GM15510 (cell line): ENCODE data around the gene HOXA10.

Experiments
- POLR2A ChIP-seq: IDR thresholded peaks from 3 replicates; pipeline ENCODE4 v1.6.1; 2011; ENCODE audit warnings: borderline replicate concordance; ENCODE audit not compliant: insufficient read length; ENCODE audit errors: extremely low read depth

HOXA10 gene

GRCh38 chr7:27208998-27209397, 34.9 kb upstream of the HOXA10 start:
- no peak for TF ChIP-seq POLR2A

- TF ChIP-seq POLR2A: no peak
Measured at GRCh38 chr7:27207348-27207985, 33.3 kb upstream of the HOXA10 start.

- no peak for TF ChIP-seq POLR2A
Measured at GRCh38 chr7:27205325-27206280, 31.5 kb upstream of the HOXA10 start.

GRCh38 chr7:27204851-27205322, 30.8 kb upstream of the HOXA10 start:
- no peak for TF ChIP-seq POLR2A

- TF ChIP-seq POLR2A: no peak
Measured at GRCh38 chr7:27203964-27204594, 30.0 kb upstream of the HOXA10 start.

- TF ChIP-seq POLR2A: no peak
Measured at GRCh38 chr7:27203365-27203953, 29.3 kb upstream of the HOXA10 start.

GRCh38 chr7:27202862-27203134, 28.7 kb upstream of the HOXA10 start:
- no peak for TF ChIP-seq POLR2A

- no peak for TF ChIP-seq POLR2A
Measured at GRCh38 chr7:27202018-27202861, 28.1 kb upstream of the HOXA10 start.

GRCh38 chr7:27201580-27202017, 27.5 kb upstream of the HOXA10 start:
- TF ChIP-seq POLR2A: no peak

GRCh38 chr7:27200761-27201579, 26.9 kb upstream of the HOXA10 start:
- no peak for TF ChIP-seq POLR2A

GRCh38 chr7:27199849-27200760, 26.0 kb upstream of the HOXA10 start, which contains the start of gene HOXA13:
HOXA13 (minus strand) TSS chr7:27200091; CDS start chr7:27200077, 14 bp downstream.
- no peak for TF ChIP-seq POLR2A

GRCh38 chr7:27198871-27199801, 25.0 kb upstream of the HOXA10 start:
- TF ChIP-seq POLR2A: no peak
